ENCODE results near the gene ZNF593OS.

Gene ZNF593OS

GRCh38 chr1:26126321-26127084 lies 45.1 kb downstream of the ZNF593OS start:
- DNase-seq (ENCODE audit: low read depth, low spot score) = no peak

DNA sequence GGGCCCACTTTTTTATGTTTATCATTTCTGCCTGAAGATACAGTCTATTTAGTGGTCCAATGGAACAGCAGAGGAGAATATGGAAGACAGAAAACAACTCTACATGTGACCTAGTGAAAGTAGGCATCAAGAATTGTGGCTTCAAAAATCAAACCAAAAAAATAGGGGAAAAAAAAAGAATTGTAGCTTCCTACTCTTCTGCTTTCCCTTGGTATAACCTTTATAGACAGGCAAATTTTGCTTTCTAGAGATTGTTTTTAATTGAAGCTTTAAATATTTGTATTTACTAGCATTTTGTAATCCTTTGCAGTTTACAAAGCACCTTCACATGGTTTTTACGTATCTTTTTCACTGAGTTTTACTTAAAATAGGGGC lies 45.7 kb downstream of the ZNF593OS start:
- DNase-seq (ENCODE audit: low read depth, low spot score) = no peak

DNA sequence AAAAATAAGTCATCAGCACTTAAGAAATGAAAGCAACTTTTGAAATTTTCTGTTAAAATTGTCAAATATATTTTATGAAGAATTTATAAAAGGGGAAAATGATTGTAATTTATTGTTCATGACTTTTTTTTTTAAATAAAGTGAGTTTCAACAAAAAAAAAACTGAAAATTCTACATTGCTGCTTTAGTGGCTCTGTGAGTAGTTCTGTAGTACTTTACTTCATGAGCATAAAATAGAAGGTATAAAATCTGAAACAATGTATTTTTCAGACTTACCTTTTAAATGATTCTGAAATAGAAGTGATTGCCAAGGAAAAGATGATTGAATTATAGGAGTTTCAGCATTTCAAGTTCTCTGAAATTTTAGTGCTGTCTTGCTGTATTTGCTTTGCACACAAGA lies 46.2 kb downstream of the ZNF593OS start:
- DNase-seq (ENCODE audit: low read depth, low spot score) = no peak

DNA sequence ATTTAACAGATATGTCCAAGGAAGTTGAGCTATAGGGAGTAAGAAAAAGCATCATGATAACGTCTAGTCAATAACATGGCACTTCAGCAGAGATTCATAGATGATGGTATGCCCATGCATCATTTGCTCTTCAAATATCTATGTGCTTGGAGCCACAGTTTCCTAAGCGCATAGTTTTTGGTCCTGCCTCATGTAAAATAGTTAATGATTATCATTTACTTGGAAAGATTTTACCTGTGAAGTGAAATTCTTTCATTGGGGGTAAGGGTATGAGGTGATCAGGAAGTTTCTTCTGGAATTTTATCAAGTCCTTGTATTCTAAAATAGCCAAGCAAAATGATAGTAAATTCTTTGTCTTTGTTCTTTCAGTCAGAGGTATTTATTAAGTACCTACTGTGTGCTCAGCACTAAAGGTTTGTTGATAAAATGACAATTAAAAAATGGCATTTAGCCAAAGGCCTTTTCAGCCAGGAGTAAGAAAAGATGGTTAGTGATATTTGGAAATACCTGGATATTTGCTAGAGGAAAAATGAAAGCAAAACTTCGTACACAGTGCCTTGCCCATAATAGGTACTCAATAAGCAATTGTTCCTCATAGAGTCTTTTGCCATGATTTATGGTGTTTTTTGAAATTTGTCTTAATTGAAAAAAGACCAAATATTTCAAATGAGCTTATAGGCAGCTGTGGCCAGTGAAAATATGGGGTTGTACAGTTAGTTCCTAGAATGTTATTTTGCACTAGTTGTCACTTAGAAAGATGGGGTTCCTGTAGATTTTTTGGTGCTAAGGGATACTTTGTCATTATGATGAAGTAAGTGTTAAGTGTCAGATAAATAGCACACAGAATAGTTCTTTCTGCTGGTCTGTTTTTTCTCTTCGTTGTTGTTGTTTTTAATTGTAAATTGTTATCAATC lies 47.0 kb downstream of the ZNF593OS start:
- DNase-seq (ENCODE audit: low read depth, low spot score) = no peak

- DNase-seq (ENCODE audit: low read depth, low spot score) = no peak
Measured at GRCh38 chr1:26122988-26123973, 48.4 kb downstream of the ZNF593OS start.

- no peak for DNase-seq (ENCODE audit: low read depth, low spot score)
Measured at GRCh38 chr1:26121854-26122773, 49.5 kb downstream of the ZNF593OS start.

DNA sequence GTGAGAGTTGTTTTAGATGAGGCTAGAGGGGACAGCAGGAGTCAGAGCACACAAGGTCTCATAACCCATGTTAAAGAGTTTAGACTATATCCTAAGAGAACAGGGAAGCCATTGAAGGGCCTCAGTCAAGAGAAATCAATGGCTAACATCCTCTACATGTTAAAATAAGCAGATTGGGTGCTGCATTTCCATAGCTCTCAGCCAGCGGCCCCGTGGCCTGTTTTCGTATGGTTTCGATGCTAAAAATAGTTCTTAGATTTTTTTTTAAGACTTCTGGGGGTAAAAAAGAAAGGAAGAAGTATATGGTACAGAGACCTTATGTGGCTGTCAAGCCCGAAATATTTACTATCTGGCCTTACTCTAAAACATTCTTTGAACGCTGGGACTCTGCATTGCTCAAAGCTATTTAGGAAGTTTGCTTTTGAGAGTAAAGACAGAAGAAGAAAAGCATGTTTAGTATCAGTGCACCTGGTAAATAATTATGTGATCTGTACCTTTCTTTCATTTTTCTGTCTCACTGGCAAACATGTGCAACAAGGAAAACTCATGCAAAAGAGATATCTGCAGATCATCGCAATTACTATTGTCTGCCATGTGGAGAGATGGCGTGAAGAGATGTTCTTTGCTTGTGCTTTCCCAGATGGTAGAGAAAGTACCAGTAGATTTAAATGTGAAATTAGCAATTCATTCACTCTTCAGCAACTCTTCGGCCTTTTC lies 51.6 kb downstream of the ZNF593OS start:
- no peak for DNase-seq (ENCODE audit: low read depth, low spot score)

All from iPS DF 19.7 (cell line).